Measurements from ENCODE around the gene COA1.
"Not testable (repeated sequence)": the region's sequence is repeated elsewhere in the genome, so short reads cannot be mapped to it uniquely, and the experiment has no call there.

Gene COA1

GRCh38 chr7:43729214-43729923 lies at the start of gene COA1:
Gene COA1, minus strand, starts transcription at chr7:43729523. Its CDS starts 80,909 bp downstream, at chr7:43648614.
- DNase-seq: peak; percentile 90 to 94

GRCh38 chr7:43778293-43779044 lies 49.1 kb upstream of the COA1 start:
- DNase-seq: not testable (repeated sequence)

- not testable (repeated sequence) for DNase-seq
Observed at GRCh38 chr7:43775255-43775654, 45.9 kb upstream of the COA1 start.

GRCh38 chr7:43773268-43773667 lies 43.9 kb upstream of the COA1 start:
- not testable (repeated sequence) for DNase-seq

GRCh38 chr7:43771573-43771972 lies 42.2 kb upstream of the COA1 start:
- no peak for DNase-seq

GRCh38 chr7:43771128-43771527 lies 41.8 kb upstream of the COA1 start:
- no peak for DNase-seq

- DNase-seq: no peak
Observed at GRCh38 chr7:43769791-43770465, 40.6 kb upstream of the COA1 start.

GRCh38 chr7:43769281-43769680 lies 40.0 kb upstream of the COA1 start:
- DNase-seq: no peak

GRCh38 chr7:43768887-43769272 lies 39.6 kb upstream of the COA1 start:
- no peak for DNase-seq

- no peak for DNase-seq
Observed at GRCh38 chr7:43768201-43768886, 39.0 kb upstream of the COA1 start.

GRCh38 chr7:43767311-43767710 lies 38.0 kb upstream of the COA1 start:
- no peak for DNase-seq

- no peak for DNase-seq
Observed at GRCh38 chr7:43766564-43766963, 37.2 kb upstream of the COA1 start.

GRCh38 chr7:43764807-43765491 lies 35.6 kb upstream of the COA1 start:
- no peak for DNase-seq

- DNase-seq: no peak
Observed at GRCh38 chr7:43764039-43764761, 34.9 kb upstream of the COA1 start.

- DNase-seq: no peak
Observed at GRCh38 chr7:43763183-43763582, 33.9 kb upstream of the COA1 start.

- DNase-seq: no peak
Observed at GRCh38 chr7:43761938-43762692, 32.8 kb upstream of the COA1 start.

GRCh38 chr7:43761382-43761781 lies 32.1 kb upstream of the COA1 start:
- no peak for DNase-seq

- no peak for DNase-seq
Observed at GRCh38 chr7:43760861-43761260, 31.5 kb upstream of the COA1 start.

GRCh38 chr7:43758822-43759683 lies 29.7 kb upstream of the COA1 start:
- DNase-seq: peak; percentile 7 to 51

All from NCI-H2081 (cell line).